HG02623 (cell line): Measurements from ENCODE around the gene GATD1.
"Not testable (repeated sequence)": the region's sequence is repeated elsewhere in the genome, so short reads cannot be mapped to it uniquely, and the experiment has no call there.

Experiments
- ATAC-seq: cut with Tn5 transposase; IDR thresholded peaks from one replicate; pipeline ENCODE4 v1.9.1; 2021; ENCODE audit warnings: moderate library complexity; ENCODE audit not compliant: unreplicated experiment

The GATD1 gene

DNA sequence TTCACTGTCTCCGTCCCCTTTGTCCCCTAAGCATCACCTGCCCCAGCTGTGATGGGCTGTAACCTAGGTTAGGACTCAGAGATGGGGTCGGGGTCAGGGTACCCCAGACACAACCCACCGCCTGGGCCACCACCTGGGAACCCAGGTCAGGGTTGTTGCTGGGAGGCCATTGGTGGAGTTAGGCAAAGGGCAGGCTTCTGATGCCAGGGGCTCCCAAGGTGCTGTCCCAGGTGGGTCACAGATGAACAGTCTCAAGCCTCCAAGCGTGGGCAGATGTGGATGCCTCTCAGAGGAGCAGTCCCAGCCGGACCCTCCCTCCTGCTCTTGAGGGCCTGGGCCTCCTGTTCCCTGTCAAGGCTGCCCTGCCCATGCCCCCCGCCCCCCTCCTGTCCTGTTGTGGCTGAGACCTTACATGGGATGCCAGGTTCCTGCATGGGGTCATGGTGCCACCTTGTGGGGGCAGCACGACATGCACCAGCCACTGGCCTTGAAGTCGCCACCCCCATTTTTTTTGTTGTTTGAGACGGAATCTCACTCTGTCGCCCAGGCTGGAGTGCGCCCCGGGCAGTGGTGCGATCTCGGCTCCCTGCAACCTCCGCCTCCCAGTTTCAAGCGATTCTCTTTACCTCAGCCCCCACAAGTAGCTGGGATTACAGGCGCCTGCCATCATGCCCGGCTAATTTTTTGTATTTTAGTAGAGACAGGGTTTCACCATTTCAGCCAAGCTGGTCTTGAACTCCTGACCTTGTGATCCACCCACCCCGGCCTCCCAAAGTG lies 12.1 kb downstream of the GATD1 start:
- no peak for ATAC-seq

DNA sequence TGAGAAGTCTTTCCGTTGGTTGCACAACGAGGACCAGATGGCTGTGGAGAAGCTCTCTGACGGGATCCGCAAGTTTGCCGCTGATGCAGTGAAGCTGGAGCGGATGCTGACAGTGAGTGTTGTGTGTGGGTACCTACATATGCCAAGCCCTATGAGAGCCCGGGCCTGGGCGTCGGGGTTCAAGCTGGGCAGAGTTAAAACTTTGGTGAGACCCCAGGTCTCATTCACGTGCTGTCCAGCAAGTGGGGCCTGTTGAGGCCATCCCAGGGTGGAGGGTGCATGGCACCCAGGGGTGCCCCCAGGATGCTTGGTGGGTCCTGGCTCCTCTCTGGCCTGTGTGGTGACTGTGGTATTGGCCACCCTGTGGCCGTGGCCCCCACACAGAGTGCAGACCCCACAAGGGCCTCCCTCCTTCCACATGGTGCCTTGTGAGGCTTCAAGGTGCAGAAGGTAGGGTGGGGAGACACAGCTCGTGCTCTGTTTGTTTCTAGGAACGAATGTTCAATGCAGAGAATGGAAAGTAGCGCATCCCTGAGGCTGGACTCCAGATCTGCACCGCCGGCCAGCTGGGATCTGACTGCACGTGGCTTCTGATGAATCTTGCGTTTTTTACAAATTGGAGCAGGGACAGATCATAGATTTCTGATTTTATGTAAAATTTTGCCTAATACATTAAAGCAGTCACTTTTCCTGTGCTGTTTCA lies 12.8 kb downstream of the GATD1 start:
- no peak for ATAC-seq

DNA sequence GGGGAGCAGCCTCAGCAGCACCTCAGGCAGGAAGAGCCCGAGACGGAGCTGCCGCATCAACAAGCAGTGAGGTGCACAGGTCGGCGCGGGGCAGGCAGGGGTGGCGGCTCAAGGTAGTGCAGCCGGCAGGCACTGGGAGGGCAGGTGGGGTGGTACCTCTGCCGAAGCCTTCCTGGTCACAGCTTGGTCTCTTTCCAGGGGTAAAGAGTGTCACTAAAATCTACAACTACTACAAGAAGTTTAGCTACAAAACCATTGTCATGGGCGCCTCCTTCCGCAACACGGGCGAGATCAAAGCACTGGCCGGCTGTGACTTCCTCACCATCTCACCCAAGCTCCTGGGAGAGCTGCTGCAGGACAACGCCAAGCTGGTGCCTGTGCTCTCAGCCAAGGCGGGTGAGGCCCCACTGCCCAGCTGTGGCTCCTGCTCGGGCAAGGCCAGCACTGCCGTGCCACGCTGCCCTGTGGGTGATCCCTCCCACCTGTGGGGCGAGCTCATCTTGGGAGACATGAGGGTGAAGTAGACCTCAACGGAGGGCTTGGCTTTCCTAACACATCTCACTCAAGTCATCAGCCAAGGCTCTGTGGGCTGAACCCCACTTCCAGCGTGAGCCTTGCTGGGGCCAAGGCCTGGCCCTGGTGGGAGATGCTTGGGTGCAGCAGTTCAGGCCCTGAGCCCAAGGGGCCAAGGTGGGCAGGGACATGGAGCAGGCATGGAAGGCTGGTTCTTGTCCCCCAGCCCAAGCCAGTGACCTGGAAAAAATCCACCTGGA lies 13.6 kb downstream of the GATD1 start:
- ATAC-seq: no peak

DNA sequence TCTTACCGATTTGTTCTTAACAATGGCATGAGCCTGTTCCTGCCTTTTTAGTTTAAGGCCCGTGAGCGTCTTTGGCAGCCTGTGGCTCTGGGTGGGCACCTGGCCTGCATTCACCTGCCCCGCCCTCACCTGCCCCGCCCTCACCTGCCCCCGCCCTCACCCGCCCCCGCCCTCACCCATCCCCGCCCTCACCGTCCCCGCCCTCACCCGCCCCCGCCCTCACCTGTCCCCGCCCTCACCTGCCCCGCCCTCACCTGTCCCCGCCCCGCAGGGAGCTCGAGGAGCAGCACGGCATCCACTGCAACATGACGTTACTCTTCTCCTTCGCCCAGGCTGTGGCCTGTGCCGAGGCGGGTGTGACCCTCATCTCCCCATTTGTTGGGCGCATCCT lies 14.2 kb downstream of the GATD1 start:
- no peak for ATAC-seq

DNA sequence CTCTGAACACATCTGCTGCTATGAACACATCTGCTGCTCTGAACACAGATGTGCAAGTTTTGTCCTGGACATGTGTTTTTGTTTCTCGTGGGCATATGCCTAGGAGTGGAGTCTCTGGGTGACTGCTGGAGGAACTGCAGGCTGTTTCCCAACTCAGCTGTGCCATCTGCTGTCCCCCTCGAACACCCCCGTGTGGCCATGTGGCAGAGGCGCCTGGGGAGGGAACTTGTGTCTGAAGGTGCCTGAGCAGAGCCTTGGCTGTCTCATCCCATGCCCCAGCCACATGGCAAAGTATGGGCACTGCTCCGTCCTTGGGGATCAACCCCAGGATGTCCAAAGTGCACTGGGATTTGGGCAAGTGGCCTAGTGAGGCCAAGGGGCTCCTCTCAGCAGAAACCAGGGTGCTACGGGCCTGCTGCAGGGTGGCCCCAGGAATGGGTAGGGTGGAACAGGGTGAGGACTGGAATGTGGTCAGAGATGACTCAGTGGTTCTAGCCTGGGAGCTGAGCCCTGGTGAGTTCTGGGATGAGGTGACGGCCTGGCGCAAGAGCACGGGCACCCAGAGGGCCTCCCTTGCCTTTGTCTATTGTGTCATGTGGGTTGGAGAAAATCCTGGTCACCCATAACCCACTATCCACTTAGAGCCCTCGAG lies 14.7 kb downstream of the GATD1 start:
- ATAC-seq: no peak

DNA sequence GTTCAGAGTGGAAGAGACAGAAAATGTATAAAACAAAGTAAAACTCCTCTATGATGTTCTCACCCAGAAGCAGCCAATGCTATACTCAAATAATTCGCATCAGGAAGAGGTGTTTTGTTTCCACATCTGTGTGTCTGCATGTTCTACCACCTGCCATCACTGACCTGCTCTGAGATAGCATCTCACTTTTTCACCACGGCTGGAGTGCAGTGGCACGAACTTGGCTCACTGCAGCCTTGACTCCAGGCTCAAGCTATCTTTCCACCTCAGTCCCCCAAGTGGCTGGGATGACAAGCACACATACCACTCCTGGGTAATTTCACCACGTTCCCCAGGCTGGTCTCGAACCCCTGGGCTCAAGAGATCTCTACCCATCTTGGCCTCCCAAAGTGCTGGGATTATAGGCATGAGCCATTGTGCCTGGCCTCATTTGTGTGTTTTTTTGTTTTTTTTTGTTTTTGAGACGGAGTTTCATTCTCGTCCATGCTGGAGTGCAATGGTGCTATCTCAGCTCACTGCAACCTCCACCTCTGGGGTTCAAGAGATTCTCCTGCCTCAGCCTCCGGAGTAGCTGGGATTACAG lies 15.7 kb downstream of the GATD1 start:
- ATAC-seq: no peak

DNA sequence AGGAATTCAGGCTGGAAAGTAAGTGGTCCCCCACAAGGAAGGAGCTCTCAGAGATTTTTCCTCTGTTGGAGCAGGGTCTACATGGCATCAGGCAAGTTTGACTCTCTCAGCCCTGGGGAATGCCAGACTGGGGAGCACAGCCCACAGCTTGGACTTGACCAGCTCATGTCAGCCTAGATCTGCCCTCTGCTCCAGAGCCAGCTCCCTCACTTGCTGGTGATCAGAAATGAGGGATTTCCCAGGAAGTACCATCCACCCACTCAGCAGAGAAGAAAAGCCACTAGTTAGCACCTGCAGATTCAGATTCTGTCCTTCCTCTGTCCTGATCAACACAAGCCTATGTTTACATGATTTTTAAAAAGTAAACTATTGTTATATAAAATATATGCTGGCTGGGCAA lies 17.1 kb downstream of the GATD1 start:
- ATAC-seq: no peak

DNA sequence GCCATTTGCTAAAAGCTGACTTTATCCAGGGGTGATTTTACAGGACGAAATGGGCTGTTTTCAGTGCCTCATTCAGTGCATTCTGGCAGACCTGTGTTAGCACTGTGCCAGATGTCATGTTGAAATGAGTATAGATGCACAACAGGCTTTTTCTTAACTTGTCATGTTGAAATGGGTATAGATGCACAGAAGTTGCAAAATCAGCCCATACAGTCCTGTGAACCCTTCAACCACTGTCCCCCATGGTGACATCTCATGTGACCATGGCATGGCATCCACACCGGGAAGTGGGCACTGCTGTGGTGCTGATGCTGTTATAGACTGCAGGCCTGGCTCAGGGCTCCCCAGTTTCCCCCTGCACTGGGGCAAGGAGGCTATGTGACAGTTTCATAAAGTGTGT lies 27.6 kb downstream of the GATD1 start:
- no peak for ATAC-seq

DNA sequence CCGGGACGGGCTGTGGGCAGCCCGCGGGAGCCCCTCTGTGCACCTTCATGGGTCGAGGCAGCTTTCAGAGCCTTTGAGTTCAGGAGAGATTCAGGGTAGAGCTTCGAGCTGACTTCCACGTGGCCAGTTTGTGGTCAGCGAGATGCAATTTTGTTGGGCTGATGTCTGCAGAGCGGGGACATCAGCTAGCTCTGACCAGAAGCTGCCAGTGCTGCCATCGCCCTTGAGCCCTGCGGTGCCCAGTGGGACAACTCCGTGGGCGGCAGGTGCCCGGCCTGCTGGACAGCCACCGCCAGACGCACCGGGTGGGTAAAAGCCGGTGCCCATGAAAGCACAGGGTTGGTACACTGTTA lies 29.3 kb downstream of the GATD1 start:
- ATAC-seq: peak; percentile 9

DNA sequence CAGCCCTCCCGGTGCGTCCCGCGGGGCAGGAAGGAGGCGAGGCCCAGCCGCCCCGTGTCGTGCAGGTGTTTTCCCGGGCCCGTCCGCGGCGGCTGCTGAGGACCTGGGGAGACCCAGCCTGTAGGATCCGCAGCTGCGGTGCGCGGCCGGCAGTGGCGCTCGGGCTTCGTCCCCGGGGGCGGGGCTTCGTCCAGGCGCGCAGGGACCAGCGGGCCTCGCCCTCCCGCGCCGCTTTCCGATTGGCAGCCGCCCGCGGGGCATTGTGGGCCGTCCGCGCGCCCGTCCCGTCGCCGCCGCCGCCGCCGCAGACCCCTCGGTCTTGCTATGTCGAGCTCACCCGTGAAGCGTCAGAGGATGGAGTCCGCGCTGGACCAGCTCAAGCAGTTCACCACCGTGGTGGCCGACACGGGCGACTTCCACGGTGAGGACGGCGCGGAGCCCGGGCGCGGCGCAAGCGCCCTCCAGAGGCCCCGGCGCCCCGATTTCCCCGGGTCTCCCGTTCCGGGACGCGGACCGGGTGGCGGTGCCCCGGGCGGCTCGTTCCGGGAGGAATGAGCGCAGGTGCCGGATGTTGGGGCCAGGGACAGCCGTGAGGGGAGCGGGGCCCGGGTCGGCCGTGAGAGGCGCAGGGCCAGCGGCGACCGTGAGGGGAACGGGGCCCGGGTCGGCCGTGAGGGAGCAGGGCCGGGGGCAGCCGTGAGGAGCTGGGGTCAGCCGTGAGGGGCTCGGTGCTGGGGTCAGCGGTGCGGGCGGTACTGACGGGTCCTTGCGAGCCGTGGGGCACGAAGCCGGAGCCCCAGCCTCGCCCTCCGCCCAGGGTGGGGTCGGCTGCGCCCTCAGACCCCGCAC lies 29.9 kb downstream of the GATD1 start, which contains the start of gene TALDO1:
TALDO1 (plus strand) TSS at position 307 of the 849 bp plus-strand sequence; CDS start at position 325, 18 bp downstream.
- ATAC-seq: peak; percentile 89

DNA sequence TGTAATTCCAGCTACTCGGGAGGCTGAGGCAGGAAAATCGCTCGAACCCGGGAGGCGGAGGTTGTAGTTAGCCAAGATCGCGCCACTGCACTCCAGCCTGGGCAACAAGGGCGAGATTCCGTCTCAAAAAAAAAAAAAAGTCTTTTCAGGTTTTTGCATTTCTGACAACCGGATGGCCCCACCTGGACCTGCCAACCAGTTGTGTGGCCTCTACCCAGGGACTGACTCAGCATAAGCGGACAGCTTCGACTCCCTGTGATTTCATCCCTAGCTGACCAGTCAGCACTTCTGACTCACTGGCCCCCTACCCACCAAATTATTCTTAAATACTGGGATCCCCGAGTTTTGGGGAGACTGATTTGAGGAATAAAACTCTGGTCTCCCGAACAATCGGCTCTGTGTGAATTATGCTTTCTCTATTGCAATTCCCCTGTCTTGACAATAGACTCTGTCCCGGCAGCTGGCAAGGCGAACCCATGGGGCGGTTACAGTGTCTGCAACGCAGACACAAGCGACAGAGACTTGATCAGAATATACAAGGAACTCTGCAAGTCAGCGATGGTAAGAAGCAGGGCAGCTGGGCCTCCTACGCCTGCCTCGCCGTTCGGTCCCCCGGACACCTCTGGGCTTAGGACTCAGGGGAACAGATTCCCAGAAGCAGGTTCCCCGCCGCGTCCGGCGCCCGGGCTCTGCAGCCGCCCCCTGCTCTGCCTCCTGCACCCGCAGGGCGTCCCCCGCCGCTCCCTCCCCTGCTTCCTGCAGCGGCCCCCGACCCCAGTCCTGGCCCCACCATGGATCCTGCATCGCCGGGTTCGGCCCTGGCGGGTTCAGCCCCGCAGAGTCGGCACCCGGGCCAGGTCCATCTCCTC lies 30.8 kb downstream of the GATD1 start:
- ATAC-seq: peak; percentile 1

DNA sequence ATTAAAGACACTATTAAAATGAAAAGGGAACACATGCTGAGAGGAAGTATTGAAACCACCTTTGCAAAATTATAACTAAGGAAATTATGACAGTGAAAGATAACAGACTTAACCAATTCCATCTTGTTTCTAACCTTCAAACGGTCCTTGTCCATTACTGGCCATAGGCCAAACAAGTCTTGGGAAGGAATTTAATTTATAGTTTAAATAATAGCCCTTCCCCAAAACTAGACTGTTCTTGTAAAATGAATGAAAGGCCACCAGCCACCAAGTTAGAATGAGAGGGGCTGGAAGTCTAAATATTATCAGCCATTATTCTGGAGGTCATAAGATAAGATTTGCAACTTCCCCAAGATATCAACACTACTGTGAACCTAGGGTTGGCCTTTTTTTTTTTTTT lies 31.9 kb downstream of the GATD1 start:
- ATAC-seq: no peak

DNA sequence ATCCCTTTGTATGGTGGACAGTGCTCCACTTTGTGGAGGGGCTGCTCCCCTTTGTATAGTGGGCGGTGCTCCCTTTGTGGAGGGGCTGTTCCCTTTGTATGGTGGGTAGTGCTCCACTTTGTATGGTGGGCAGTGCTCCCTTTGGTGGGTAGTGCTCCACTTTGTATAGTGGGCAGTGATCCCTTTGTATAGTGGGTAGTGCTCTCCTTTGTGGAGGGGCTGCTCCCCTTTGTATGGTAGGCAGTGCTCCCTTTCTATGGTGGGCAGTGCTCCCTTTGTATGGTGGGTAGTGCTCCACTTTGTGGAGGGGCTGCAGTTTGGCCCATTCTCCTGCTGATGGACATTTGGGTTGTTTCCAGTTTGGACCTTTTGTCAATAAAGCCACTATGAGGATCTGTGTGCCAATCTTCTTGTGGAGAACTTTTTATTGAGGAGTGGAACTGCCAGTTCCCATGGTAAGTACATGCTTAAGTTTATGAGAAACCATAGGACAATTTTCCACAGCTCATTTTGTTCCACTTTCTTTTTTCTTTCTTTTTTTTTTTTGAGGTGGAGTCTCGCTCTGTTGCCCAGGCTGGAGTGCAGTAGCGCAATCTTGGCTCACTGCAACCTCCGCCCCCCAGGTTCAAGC lies 34.6 kb downstream of the GATD1 start:
- ATAC-seq: no peak

DNA sequence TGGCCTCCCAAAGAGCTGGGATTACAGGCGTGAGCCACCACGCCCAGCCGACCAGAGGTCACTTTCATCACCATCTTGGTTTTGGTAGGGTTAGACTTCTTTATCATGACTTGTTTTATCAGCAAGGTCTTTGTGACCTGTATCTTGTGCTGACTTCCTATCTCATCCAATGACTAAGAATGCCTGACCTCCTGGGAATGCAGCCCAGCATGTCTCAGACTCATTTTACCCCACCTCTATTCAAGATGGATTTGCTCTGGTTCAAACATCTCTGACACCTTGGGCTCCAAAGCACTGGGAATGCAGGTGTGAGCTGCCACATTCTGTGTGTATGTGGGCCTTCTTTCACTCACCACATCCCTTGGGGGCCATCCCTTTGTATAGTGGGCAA lies 35.1 kb downstream of the GATD1 start:
- ATAC-seq: no peak

DNA sequence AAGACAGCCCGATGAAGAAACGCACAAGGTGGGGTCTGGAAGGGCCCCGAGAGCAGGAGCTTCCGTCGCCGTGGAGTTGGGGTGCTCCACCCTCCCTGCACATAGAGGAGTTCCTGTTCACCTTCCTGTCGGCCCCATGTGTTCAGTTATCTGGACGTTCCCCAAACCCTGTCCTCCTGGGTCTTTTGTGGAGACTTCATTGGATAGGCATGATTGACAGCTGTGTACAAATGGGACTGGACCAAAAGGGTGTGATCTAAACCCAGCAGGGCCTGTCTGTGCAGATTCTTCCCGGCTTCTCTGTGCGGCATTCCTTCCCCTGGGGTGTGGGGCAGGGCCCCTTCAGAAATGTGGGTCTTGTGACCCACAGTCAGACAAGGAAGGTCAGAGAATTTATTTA lies 39.4 kb downstream of the GATD1 start:
- not testable (repeated sequence) for ATAC-seq

DNA sequence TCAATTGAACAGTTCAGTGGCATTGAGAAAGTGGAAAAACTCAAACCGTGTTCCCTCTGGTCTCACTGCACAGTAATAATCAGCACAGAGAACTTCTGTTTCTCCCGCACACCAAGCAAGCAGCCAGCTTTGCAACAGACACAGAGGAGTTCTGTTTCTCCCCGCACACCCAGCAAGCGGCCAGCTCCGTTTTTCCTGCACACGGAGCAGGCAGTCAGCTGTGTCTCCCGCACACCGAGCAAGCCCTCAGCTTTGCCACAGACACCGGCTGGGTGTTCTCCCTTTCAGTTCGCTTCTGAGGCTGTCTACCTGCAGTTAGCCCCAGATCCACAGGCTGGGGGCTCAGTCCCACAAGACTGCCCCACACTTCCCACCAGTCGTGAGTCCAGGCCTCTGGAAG lies 39.9 kb downstream of the GATD1 start:
- no peak for ATAC-seq

DNA sequence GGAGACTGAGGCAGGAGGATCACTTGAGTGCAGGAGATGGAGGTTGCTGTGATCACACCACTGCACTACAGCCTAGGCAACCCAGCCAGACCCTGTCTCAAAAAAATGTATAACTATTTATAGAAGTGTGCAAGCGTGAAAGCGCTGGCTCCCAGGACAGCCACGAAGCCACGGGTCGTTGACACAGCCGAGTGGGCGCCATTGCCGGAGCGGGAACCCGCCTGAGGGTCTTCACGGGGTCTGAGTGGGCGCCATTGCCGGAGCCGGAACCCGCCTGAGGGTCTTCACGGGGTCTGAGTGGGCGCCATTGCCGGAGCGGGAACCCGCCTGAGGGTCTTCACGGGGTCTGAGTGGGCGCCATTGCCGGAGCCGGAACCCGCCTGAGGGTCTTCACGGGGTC lies 42.7 kb downstream of the GATD1 start:
- ATAC-seq: not testable (repeated sequence)

DNA sequence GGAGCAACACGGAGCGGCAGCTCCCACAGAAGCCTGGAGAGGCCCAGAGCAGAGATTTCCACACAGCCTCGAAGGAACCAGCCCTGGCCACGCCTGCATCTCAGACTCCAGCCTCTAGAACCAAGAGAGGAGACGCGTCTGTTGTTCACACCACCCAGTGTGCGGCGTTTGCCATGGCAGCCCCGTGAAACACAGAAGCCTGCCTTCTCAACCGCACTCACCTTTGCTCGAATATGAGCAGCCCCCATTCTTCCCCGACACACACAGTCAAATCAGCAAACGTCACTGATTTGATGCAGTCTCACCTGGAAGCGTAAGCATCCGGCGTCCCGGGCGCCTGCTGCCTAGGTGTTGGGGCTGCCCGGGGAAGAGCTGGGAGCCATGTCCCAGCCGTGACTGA lies 44.2 kb downstream of the GATD1 start:
- ATAC-seq: no peak
